Measurements from ENCODE around the gene HTRA1.

Gene HTRA1

DNA sequence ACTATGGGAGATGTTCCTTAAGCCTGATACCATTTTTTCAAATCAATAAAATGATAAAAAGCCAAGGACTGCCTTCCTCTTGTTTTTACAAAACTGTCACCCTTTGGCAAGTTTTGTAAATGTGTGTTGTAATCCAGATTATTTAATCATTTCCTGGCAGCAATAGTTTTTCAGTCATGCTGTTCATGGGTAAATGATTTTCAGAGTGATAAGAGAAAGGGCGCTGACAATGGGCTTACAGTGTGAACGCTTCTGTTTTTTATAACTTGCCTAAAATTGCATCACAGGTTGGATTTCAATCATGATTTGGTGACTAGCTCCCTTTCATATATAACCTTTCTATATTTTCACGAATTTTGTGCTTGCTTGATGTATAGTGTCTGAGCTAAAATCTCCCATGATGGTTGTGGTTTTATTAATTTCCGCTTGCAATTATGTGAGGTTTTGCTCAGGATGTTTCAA, 80.2 kb downstream of the HTRA1 start:
- intact Hi-C loops (cut with DNase I), result no loop called here
- DNase-seq, result no peak

- DNase-seq, result peak in 1 of 10 donors; percentile 6
- intact Hi-C loops (cut with DNase I), result no loop called here
Observed at GRCh38 chr10:122543676-122544445, 82.5 kb downstream of the HTRA1 start.

DNA sequence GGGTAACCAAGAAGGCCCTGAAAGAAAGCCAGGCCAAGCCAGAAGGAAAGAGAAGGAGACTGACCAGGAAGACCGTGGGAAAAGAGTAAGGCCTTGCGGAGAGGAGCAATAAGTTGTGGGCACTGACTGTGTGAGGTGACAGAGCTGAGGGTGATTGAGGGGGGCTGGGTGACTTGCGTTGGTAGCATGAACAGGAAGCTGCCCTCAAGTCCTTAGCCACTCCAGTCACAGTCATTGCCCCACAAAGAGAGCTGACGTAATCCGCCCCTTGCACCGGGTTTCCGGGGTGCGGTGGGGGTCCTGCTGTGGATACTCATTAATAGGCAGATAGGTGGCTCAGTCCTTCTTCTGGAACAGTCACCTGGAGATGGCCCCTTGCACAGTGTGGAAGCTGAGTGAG, 83.1 kb downstream of the HTRA1 start:
- no peak for DNase-seq
- intact Hi-C loops (cut with DNase I), result no loop called here

- intact Hi-C loops (cut with DNase I), result no loop called here
- peak in 1 of 10 donors; percentile 57 for DNase-seq
Observed at GRCh38 chr10:122546242-122546641, 84.9 kb downstream of the HTRA1 start.

- intact Hi-C loops (cut with DNase I), result no loop called here
- no peak for DNase-seq
Observed at GRCh38 chr10:122548407-122549085, 87.2 kb downstream of the HTRA1 start.

DNA sequence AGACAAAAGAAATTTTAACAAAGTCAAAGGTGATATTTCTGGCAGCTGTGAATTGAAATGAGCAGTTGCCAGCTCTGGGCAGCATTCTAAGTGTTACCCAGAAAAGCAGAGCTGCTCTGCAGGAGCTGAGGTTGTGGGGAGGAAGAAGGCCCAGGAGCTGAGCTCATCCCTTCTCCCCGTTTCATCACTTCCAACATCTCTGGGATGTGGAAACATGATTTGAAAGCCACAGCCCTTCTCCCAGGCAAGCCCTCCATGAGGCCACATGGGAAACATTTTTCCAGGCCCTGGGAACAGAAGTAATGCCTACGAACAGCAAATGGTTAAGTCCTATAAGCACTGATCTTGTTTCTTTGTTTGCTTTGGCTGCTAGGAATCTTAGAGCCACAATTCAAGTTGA, 88.3 kb downstream of the HTRA1 start:
- intact Hi-C loops (cut with DNase I), result no loop called here
- DNase-seq, result no peak

GRCh38 chr10:122550427-122550826, 89.1 kb downstream of the HTRA1 start:
- intact Hi-C loops (cut with DNase I), result no loop called here
- no peak for DNase-seq

GRCh38 chr10:122550983-122551382, 89.6 kb downstream of the HTRA1 start:
- intact Hi-C loops (cut with DNase I), result no loop called here
- no peak for DNase-seq

GRCh38 chr10:122551450-122551849, 90.1 kb downstream of the HTRA1 start:
- peak in 2 of 10 donors; percentile 22 to 42 for DNase-seq
- intact Hi-C loops (cut with DNase I), result no loop called here

GRCh38 chr10:122553341-122553740, 92.0 kb downstream of the HTRA1 start:
- intact Hi-C loops (cut with DNase I), result no loop called here

GRCh38 chr10:122554131-122555036, 93.0 kb downstream of the HTRA1 start:
- intact Hi-C loops (cut with DNase I), result loop anchor here (5.0 kb wide), 1 partner anchor 107 kb away; no protein-coding TSS in a partner anchor
- no peak for DNase-seq

More at GRCh38 chr10:122553341-122553740, 92.0 kb downstream of the HTRA1 start:
- DNase-seq, result no peak

- intact Hi-C loops (cut with DNase I), result loop anchor here (5.0 kb wide), 1 partner anchor 108 kb away; no protein-coding TSS in a partner anchor
- DNase-seq, result peak in 1 of 10 donors; percentile 24
Observed at GRCh38 chr10:122555442-122555841, 94.1 kb downstream of the HTRA1 start.

DNA sequence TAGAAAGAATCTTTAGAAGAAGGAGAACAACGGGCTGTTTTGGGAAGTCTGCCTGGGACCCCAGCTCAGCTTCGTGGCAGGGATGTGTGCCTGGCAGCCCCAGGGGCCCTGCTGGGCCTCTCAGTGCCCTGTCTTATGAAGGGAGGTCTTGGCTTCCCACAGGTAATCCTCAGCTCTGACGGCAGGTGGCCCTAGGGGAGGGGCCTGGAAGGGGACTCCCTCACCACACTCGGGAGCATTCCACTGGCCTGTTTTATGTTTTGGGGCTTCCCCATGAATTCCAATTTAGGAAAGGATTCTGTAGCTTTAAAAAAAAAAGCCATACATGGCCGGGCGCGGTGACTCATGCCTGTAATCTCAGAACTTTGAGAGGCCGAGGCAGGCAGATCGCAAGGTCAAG, 96.2 kb downstream of the HTRA1 start:
- no peak for DNase-seq

DNA sequence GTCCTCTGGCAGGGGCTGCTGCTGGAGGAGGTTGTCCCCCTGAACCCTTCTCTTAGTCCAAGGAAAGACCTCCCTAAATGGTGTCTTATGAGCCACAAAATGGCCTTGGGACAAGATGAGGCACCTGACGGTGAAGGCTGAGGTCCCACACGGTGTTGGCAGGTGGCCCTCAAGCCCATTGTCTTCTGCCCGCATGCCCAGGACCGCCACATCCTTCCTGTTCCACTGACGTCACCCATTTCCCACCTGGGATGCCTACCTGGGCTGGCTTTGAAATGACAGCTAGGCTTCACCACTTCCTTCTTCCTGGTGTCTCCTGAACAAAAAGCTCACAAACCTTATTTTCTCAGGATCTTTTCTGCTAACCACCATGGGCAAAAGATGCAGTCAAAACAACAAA, 97.1 kb downstream of the HTRA1 start:
- intact Hi-C loops (cut with DNase I), result loop anchor here (5.0 kb wide), 1 partner anchor 111 kb away; no protein-coding TSS in a partner anchor
- DNase-seq, result no peak

More for the DNA sequence above, 96.2 kb downstream of the HTRA1 start:
- intact Hi-C loops (cut with DNase I), result loop anchor here (5.0 kb wide), 1 partner anchor 110 kb away; no protein-coding TSS in a partner anchor

- no peak for DNase-seq
- intact Hi-C loops (cut with DNase I), result loop anchor here (5.0 kb wide), 1 partner anchor 112 kb away; no protein-coding TSS in a partner anchor
Observed at GRCh38 chr10:122559228-122559627, 97.9 kb downstream of the HTRA1 start.

GRCh38 chr10:122560279-122560804, 99.0 kb downstream of the HTRA1 start, which contains the start of gene DMBT1:
Gene DMBT1 (plus strand): TSS chr10:122560754. CDS start chr10:122560771, 17 bp downstream.
- no peak for DNase-seq
- intact Hi-C loops (cut with DNase I), result loop anchor here (10.0 kb wide), 1 partner anchor 46 kb away; no protein-coding TSS in a partner anchor

DNA sequence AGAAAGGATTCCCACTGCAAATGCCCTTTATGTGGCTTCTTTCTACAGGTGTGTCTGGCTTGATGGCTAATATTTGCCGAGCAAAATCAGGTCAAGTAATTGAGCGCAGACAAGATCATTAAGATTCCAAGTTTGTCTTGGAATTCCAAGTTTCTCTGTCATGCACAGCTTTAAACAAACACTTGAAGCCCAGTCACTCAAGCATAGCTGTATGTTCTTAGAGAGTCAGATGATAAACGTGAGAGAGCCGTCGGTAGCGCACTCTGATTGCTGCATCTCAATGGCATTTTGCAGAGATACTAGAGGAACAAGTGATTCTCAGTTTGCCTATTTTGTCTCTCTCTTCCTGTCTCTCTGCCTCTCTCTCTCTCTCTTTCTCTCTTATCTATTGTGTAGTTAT, 99.9 kb downstream of the HTRA1 start:
- intact Hi-C loops (cut with DNase I), result loop anchor here (10.0 kb wide), 1 partner anchor 46 kb away; no protein-coding TSS in a partner anchor
- DNase-seq, result no peak

DNA sequence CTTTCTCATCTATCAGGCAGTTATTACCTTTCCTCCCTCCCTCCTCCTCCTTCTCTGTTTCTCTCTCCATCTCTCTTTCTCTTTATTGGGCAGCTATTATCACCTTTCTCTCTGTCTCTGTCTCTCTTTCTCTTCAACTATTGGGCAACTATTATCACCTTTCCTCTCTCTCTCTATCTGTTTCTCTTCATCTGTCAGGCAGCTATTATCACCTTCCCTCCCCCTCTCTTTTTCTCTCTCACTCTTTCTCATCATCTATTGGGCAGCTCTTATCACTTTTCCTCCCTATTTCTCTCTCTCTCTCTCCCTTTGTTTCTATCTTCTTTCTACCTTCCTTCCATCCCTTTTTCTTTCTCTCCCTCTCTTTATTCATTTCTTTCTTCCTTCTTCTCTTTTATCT, 100.4 kb downstream of the HTRA1 start:
- no peak for DNase-seq
- intact Hi-C loops (cut with DNase I), result loop anchor here (10.0 kb wide), 1 partner anchor 47 kb away; no protein-coding TSS in a partner anchor

Measured in posterior cingulate gyrus (tissue), 11 donors.